Fibroblast of pulmonary artery (primary cell): ENCODE data around the gene POLR1A.

Source experiments
- DNase-seq: peaks from one replicate; pipeline ENCODE4 v3.0.0-alpha.2; 2010; ENCODE audit warnings: low read depth
- H3K4me3 ChIP-seq: replicated peaks from 2 replicates; pipeline ENCODE4 v1.5.1; 2011; ENCODE audit warnings: low read depth, mild to moderate bottlenecking, control low read depth, low read length, moderate library complexity
- TF ChIP-seq, protein P1 (sequence below): IDR thresholded peaks from 2 replicates; pipeline ENCODE4 v1.5.1; 2011; ENCODE audit warnings: mild to moderate bottlenecking, control low read depth, low read length, inconsistent platforms; ENCODE audit errors: missing control alignments

Gene POLR1A

DNA sequence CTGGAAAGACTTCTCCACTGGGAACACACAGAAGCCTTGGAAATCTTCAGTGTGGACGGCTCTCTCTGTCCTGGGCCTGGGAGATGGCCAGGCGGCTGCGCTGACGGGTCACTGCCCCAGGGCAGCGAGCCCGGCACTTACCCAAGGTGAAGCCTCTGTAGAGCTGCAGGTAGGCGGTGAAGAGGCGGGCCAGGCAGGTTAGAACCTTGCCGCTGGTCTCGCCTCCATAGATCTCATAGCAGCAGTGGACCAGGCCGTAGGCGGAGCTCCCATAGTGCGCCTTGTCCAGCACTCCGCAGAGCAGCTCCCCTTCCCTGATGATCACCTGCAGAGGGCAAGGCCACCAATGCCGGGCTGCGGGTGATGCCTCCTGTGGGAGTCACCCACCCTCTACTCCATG lies 53.0 kb downstream of the POLR1A start:
- TF ChIP-seq, protein P1, sequence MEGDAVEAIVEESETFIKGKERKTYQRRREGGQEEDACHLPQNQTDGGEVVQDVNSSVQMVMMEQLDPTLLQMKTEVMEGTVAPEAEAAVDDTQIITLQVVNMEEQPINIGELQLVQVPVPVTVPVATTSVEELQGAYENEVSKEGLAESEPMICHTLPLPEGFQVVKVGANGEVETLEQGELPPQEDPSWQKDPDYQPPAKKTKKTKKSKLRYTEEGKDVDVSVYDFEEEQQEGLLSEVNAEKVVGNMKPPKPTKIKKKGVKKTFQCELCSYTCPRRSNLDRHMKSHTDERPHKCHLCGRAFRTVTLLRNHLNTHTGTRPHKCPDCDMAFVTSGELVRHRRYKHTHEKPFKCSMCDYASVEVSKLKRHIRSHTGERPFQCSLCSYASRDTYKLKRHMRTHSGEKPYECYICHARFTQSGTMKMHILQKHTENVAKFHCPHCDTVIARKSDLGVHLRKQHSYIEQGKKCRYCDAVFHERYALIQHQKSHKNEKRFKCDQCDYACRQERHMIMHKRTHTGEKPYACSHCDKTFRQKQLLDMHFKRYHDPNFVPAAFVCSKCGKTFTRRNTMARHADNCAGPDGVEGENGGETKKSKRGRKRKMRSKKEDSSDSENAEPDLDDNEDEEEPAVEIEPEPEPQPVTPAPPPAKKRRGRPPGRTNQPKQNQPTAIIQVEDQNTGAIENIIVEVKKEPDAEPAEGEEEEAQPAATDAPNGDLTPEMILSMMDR: no peak
- H3K4me3 ChIP-seq: no peak overlapping the region
- no peak for DNase-seq

DNA sequence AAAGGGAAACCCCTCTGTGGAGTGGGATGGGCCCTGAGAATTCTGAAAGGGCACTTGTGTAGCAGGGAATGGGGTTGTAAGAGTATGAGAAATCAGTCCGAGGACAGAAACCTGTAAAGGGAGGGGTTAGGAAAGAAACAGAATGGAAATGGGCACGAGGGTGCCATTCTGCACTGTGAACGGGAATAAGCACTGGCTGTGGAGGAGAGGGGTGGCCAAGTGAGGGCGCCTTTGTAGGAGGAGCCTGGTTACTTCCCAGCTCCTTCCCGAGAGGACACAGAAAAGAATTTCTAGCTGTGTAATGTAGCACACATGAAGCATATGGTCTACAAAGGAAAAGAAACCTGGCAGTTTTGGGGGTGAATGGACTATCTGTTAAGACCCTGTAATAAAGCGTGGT lies 53.4 kb downstream of the POLR1A start:
- DNase-seq: no peak
- no peak overlapping the region for H3K4me3 ChIP-seq
- TF ChIP-seq, protein P1: no peak

DNA sequence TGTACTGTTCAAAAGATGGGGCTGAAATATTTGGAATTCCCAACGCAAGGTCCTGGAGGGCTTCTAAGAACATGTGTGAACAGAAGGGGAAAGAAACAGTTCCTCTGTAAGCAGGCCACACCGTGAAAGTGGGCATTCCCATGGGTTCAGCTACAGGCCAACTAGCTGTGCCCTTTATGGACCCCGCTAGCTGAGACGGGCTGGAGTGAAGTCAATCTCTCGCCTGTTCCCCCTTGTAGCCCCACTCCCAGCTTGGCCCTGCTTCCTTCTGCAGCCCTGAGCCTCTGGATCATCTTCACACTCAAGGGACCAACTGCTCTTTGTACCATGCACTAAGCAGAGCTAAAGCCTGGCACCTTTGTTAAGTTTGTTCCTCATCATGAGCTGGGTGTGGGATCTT lies 55.4 kb downstream of the POLR1A start:
- H3K4me3 ChIP-seq: no peak overlapping the region
- TF ChIP-seq, protein P1: no peak
- DNase-seq: no peak

DNA sequence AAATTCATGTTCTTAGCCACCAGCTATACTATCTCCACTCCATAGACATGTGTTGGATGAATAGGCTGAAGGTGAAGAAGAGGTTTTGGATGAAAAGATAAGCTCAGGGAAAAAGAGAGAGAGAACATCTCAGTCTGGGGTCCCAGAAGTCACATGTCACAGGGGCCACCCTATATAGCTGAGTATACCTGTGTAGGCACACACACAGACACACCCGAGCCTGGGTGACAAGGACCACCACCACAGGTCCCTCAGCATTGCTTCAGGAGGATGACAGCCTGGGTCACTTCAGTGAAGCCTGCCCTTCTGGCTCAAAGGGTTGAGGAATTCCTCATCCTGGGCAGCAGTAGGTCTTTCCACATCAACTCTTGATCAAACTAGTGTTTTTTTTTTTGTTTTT lies 56.2 kb downstream of the POLR1A start:
- TF ChIP-seq, protein P1: no peak
- DNase-seq: no peak
- H3K4me3 ChIP-seq: no peak overlapping the region

DNA sequence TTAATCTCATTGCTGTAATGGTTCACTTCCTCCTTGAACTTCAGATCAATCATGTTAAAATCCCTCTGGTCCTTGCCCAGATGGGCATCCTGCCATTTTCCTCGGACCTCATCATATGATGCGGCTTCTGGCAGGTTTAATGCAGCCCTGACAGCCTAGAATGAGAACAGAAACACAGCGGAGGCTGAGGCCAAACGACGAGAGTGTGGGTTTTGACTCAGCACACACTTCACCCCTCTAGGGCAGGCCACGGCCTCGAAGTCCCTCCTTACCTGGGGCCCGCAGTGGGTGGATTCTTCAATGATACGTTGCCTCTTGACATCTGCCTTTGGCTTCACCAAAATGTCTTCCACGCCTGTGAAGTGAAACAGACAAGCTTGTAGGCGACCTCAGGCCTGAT lies 56.8 kb downstream of the POLR1A start:
- TF ChIP-seq, protein P1: no peak
- no peak for DNase-seq
- no peak overlapping the region for H3K4me3 ChIP-seq

DNA sequence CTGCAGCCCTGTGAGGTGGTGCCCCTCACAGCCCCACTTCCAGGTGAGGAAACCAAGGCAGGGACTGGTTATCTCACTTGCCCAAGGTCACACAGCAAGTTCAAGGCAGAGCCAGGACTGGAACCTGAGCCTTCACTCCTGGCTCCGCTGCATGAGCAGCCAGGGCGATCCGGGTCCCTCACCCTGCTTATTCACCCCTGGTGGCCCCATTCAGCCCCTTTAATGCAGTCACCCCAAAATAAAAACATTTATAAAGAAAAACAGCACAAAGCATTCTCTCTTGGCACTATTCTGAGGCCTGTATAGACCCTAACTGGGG lies 57.3 kb downstream of the POLR1A start:
- TF ChIP-seq, protein P1: no peak
- DNase-seq: no peak
- H3K4me3 ChIP-seq: no peak overlapping the region

DNA sequence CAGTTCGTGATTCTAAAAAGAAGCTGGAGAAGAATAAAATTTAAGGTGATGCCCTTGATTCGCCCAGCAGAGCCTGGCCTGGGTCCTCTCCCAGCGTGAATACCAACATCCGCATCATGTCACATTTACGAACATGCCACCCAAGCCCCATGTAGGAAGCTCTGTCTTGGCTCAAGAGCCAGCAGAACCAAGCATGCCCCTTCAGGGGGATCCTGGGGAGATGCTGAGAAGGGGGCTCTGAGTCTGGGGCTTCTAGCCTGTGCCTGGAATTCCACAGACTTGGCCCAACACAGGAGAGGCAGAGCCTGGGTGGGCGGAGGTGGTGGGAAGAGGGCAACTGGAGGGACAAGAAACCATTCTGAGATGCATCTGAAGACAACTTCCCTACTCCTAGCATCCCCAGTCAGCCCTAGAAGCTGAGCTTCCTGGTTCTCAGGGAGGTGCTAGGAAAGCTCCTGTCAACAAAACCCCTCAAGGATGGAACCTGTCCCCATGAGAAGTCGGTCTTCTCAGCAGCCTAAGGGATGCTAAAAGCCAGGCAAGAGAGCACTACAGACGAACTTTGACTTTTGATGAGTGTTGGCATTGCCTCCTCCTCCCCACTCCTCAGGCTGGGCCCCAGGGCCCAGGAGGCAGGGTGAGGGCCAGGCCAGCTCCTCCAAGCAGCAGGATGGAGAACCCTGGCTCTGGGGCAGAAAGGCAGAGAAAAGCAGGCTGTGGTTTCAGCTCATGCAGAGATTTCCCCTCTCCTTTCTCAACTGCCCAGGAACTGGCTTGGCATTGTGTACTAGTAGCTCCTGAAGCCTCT lies 57.9 kb downstream of the POLR1A start:
- H3K4me3 ChIP-seq: no peak overlapping the region
- TF ChIP-seq, protein P1: no peak
- no peak for DNase-seq
